ENCODE results near the gene COLEC12. TPM values are rescaled to one million over a fixed set of nuclear protein-coding genes. Genes with fewer than 3 reads are reported as not detected.

The COLEC12 gene
- polyA plus RNA-seq, 1 donor (not counting 4 experiments of a cell fraction or from before 2014, with no cell fraction given) = not detected

GRCh38 chr18:413233-413632 is 87.3 kb downstream of the COLEC12 start:
- no peak for FAIRE-seq
- no peak overlapping the region for H3K4me2 ChIP-seq (ENCODE audit: control insufficient read depth, extremely low read depth, insufficient read depth, low read depth, low read length)
- H3K9ac ChIP-seq (ENCODE audit: control insufficient read depth, extremely low read depth, insufficient read depth, low read length) = no peak overlapping the region

GRCh38 chr18:410047-410455 is 90.5 kb downstream of the COLEC12 start:
- FAIRE-seq (no peak), DNase-seq (ENCODE audit: low read depth, low spot score) (no peak)
- no peak for TF ChIP-seq EZH2 (IDR thresholded peaks at IDR 0.05; ENCODE audit: low read length)
- TF ChIP-seq CTCF (optimal IDR thresholded peaks at IDR 0.05 in 1 of 3, IDR thresholded peaks at IDR 0.05 in 1 of 3, conservative IDR thresholded peaks at IDR 0.05 in 1 of 3; ENCODE audit: extremely low read depth in 1 of 3, insufficient read depth in 2 of 3, low read length in 3 of 3) = no peak
- no peak overlapping the region for H3K4me3 ChIP-seq (ENCODE audit: control insufficient read depth in 2 of 3, extremely low read depth in 1 of 3, insufficient read depth in 2 of 3, low read depth in 1 of 3, low read length in 3 of 3)
- H3K27me3 ChIP-seq (ENCODE audit: control insufficient read depth, extremely low read depth, insufficient read depth, low read length) = no peaks in the 10 kb centered on the region
- no peak overlapping the region for H3K4me2 ChIP-seq (ENCODE audit: control insufficient read depth, extremely low read depth, insufficient read depth, low read depth, low read length)
- H3K36me3 ChIP-seq (ENCODE audit: control insufficient read depth in 2 of 2, extremely low read depth in 1 of 2, insufficient read depth in 2 of 2, low read length in 2 of 2) = no peaks in the 10 kb centered on the region
- no peak overlapping the region for H3K9ac ChIP-seq (ENCODE audit: control insufficient read depth, extremely low read depth, insufficient read depth, low read length)
- H3K79me2 ChIP-seq (ENCODE audit: control insufficient read depth, insufficient read depth, low read length) = no peaks in the 10 kb centered on the region
- H3K9me3 ChIP-seq (ENCODE audit: control insufficient read depth, low read depth, low read length) = no peaks in the 10 kb centered on the region
- no peak overlapping the region for H3K27ac ChIP-seq (ENCODE audit: control insufficient read depth, insufficient read depth, low read length)
- H4K20me1 ChIP-seq (ENCODE audit: control insufficient read depth, extremely low read depth, insufficient read depth, low read length) = no peaks in the 10 kb centered on the region
- H3K4me1 ChIP-seq (ENCODE audit: control insufficient read depth, extremely low read depth, insufficient read depth, low read length) = peaks cover under 1% of the 10 kb centered on the region
- dilution Hi-C loops (cut with MboI; ENCODE audit: extremely low pct_ligation_motif_present, low sequenced_read_pairs) = no loop called here
- no peaks in the 10 kb centered on the region for H3K9me1 ChIP-seq (ENCODE audit: control insufficient read depth, extremely low read depth, insufficient read depth, low read length)
- no peak overlapping the region for H2AFZ ChIP-seq (ENCODE audit: control insufficient read depth, low read length)

More at GRCh38 chr18:413233-413632, 87.3 kb downstream of the COLEC12 start:
- Histone ChIP-seq H3K36me3 (ENCODE audit: control insufficient read depth in 2 of 2, extremely low read depth in 1 of 2, insufficient read depth in 2 of 2, low read length in 2 of 2) (no peaks in the 10 kb centered on the region), H3K27me3 (ENCODE audit: control insufficient read depth, extremely low read depth, insufficient read depth, low read length) (no peaks in the 10 kb centered on the region), H3K79me2 (ENCODE audit: control insufficient read depth, insufficient read depth, low read length) (no peaks in the 10 kb centered on the region), H3K27ac (ENCODE audit: control insufficient read depth, insufficient read depth, low read length) (no peak overlapping the region), H3K4me3 (ENCODE audit: control insufficient read depth in 2 of 3, extremely low read depth in 1 of 3, insufficient read depth in 2 of 3, low read depth in 1 of 3, low read length in 3 of 3) (no peak overlapping the region), H3K9me3 (ENCODE audit: control insufficient read depth, low read depth, low read length) (no peaks in the 10 kb centered on the region), H3K4me1 (ENCODE audit: control insufficient read depth, extremely low read depth, insufficient read depth, low read length) (peaks cover 18% of the 10 kb centered on the region), H4K20me1 (ENCODE audit: control insufficient read depth, extremely low read depth, insufficient read depth, low read length) (no peaks in the 10 kb centered on the region), H3K9me1 (ENCODE audit: control insufficient read depth, extremely low read depth, insufficient read depth, low read length) (no peaks in the 10 kb centered on the region), H2AFZ (ENCODE audit: control insufficient read depth, low read length) (no peak overlapping the region)
- no peak for TF ChIP-seq CTCF (optimal IDR thresholded peaks at IDR 0.05 in 1 of 3, IDR thresholded peaks at IDR 0.05 in 1 of 3, conservative IDR thresholded peaks at IDR 0.05 in 1 of 3; ENCODE audit: extremely low read depth in 1 of 3, insufficient read depth in 2 of 3, low read length in 3 of 3)
- no peak for TF ChIP-seq EZH2 (IDR thresholded peaks at IDR 0.05; ENCODE audit: low read length)
- dilution Hi-C loops (cut with MboI; ENCODE audit: extremely low pct_ligation_motif_present, low sequenced_read_pairs) = no loop called here
- DNase-seq (ENCODE audit: low read depth, low spot score) = no peak

Measured in keratinocyte (primary cell).